Upper lobe of left lung (tissue), 6 donors: ENCODE measurements around the gene PTPRN2. TPM values are rescaled to one million over a fixed set of nuclear protein-coding genes. Genes with fewer than 3 reads are reported as not detected.
"Not testable (repeated sequence)": the region's sequence is repeated elsewhere in the genome, so short reads cannot be mapped to it uniquely, and the experiment has no call there.

Source experiments
- ATAC-seq, 2 donors: fragments of 200-7000 bp; cut with Tn5 transposase; one replicate each; pipeline ENCODE4 v1.9.1; 2022; ENCODE audit warnings: mild to moderate bottlenecking in 2 of 2, moderate library complexity in 2 of 2; ENCODE audit not compliant: low FRiP score in 2 of 2
- DNase-seq, 2 donors: peaks; one replicate each; pipeline ENCODE4 v3.0.0-alpha.2; 2019 to 2020
- H3K27ac ChIP-seq, 4 donors: fragments of 200-600 bp; sonication (generic); one replicate each; pipeline ENCODE4 v1.5.1; 2016 to 2019
- H3K27me3 ChIP-seq, 4 donors: fragments of 200-600 bp; sonication (generic); one replicate each; pipeline ENCODE4 v1.5.1; 2017 to 2019
- H3K36me3 ChIP-seq, 4 donors: fragments of 200-600 bp; sonication (generic); one replicate each; pipeline ENCODE4 v1.5.1; 2016 to 2019
- H3K4me1 ChIP-seq, 4 donors: fragments of 200-600 bp; sonication (generic); one replicate each; pipeline ENCODE4 v1.5.1; 2018 to 2019
- H3K4me3 ChIP-seq, 4 donors: fragments of 200-600 bp; sonication (generic); one replicate each; pipeline ENCODE4 v1.5.1; 2017 to 2019; ENCODE audit warnings: mild to moderate bottlenecking in 2 of 4, moderate library complexity in 1 of 4
- H3K9me3 ChIP-seq, 4 donors: fragments of 200-600 bp; sonication (generic); one replicate each; pipeline ENCODE4 v1.5.1; 2018 to 2019
- CTCF ChIP-seq, 6 experiments: fragments of 450-650 bp in 4 of 6; fragments of 200-600 bp in 2 of 6; sonication (generic) in 2 of 6; IDR thresholded peaks; one replicate each; pipeline ENCODE4 v1.5.1; 2016 to 2019; ENCODE audit warnings: antibody characterized with exemption in 6 of 6
- EP300 ChIP-seq, 4 donors: sonication (generic); formaldehyde crosslinking; IDR thresholded peaks; one replicate each; pipeline ENCODE4 v1.5.1; 2017; ENCODE audit warnings: antibody characterized with exemption in 4 of 4, control low read depth in 2 of 4
- POLR2A ChIP-seq, 4 donors: fragments of 450-650 bp; IDR thresholded peaks; one replicate each; pipeline ENCODE4 v1.5.1; 2016 to 2017; ENCODE audit warnings: antibody characterized with exemption in 4 of 4, mild to moderate bottlenecking in 2 of 4
- POLR2AphosphoS5 ChIP-seq, 2 donors: sonication (generic); formaldehyde crosslinking; IDR thresholded peaks; one replicate each; pipeline ENCODE4 v1.5.1; 2017; ENCODE audit warnings: antibody characterized with exemption in 2 of 2
- WGBS, 2 donors: methylation state at CpG; one replicate each; pipeline ENCODE4 v1.1.5; 2017 to 2018; 5-methylcytosine and 5-hydroxymethylcytosine counted together
- total RNA-seq, 6 donors: library from RNA; depleted of rRNA in 4 of 6; stranded (reverse); fragments of >200 nt in 4 of 6; gene quantifications; one replicate each; pipeline versions ENCODE4 v1.1.0 to v1.2.1, GENCODE V29; 2016 to 2021
- donor health status: DM: no; HTN: no; CAD: no; lungs with moderate emphysema.
- donor health status: DM: no; HTN: yes; CAD: no; lungs with severe emphysema.

The PTPRN2 gene
- total RNA-seq, 6 donors from 2014 or later: 3.3 to 7.9 (median 5.2) TPM

DNA sequence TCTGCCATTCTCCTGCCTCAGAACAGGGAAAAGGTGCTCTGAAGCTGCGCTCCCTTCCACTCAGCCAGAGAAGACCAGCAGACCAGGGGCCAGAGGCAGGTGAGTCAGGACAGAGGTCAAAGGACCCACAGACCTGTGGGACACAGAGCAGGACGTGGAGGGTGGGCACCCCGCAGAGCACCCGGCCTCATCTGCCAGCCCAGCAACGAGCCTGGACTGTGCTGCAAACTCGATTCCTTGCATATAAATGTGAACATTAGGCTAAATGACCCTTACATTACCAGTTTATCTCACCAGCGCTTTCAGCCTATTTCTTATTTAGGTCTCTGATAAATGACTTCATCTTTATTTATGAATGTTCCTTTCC, 50.1 kb downstream of the PTPRN2 start:
- ATAC-seq: no peak

DNA sequence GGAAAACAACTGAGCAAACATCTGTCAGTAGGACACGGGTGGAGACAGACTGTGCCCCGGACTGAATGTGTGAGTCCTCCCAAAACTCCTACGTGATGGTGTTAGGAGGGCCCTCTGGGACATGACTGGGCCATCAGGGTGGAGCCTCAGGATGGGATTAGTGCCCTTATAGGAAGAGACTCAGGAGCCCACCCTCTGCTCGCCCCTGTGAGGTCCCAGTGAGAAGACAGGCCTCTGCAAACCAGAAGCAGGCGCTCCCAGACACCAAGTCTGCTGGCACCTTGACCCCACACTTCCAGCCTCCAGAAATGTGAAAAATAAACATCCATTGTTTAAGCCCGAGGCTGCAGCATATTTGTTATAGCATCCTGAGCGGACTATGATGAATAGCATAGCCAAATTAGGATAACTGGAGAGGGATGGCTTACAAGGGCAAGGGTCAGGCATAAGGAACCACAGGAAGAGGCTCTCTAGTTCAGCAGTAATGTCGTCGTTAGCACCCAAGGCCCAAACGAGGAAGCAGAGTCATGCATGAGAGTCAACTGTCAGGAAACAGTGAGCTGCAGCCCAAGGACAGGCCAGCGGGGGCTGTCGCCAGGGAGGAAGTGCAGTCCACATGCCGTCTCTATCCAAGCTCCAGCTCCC, 50.6 kb downstream of the PTPRN2 start:
- Histone ChIP-seq H3K4me1 (peaks cover 0 to 3% (median 0%) of the 10 kb centered on the region in 4 donors), H3K36me3 (no peaks in the 10 kb centered on the region), H3K9me3 (no peaks in the 10 kb centered on the region), H3K4me3 (no peak overlapping the region), H3K27me3 (no peaks in the 10 kb centered on the region), H3K27ac (peak overlapping the region in 1 of 4 donors; percentile 67)
- WGBS, 2 donors: 46 to 49% methylated on average over 12 to 13 of the region's 13 CpGs
- no peak for DNase-seq
- no peak for ATAC-seq
- TF ChIP-seq POLR2AphosphoS5 (IDR thresholded peaks at IDR 0.05): no peak
- TF ChIP-seq EP300 (IDR thresholded peaks at IDR 0.05): no peak
- TF ChIP-seq POLR2A (IDR thresholded peaks at IDR 0.05): no peak
- TF ChIP-seq CTCF (IDR thresholded peaks at IDR 0.05): no peak

More for the DNA sequence above, 50.1 kb downstream of the PTPRN2 start:
- Histone ChIP-seq H3K27me3 (no peaks in the 10 kb centered on the region), H3K4me3 (no peak overlapping the region), H3K27ac (peak overlapping the region in 1 of 4 donors; percentile 67), H3K4me1 (peaks cover 0 to 3% (median 0%) of the 10 kb centered on the region in 4 donors), H3K9me3 (no peaks in the 10 kb centered on the region), H3K36me3 (no peaks in the 10 kb centered on the region)
- no peak for DNase-seq
- 79 to 84% methylated on average over 7 of the region's 7 CpGs for WGBS, 2 donors
- no peak for TF ChIP-seq POLR2AphosphoS5 (IDR thresholded peaks at IDR 0.05)
- TF ChIP-seq POLR2A (IDR thresholded peaks at IDR 0.05): no peak
- TF ChIP-seq CTCF (IDR thresholded peaks at IDR 0.05): no peak
- no peak for TF ChIP-seq EP300 (IDR thresholded peaks at IDR 0.05)

DNA sequence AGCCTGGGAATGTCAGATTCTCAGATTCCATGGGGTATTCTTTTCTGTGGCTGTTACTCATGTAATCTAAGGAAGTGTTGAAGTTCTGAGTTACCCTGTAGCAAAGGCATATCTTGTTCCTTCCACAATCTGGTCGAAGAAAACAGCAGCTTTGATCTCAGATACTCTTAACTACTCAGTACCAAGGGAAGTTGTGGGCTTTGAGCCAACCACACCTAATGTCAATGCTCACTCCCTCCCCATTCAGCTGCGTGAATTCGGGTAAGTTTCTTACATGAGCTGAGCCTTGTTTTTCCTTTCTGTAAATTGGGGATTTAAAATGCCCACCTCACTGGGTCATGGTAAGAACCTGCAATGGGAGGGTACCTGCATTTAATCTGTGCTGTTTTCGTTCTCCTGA, 52.5 kb downstream of the PTPRN2 start:
- TF ChIP-seq POLR2A (IDR thresholded peaks at IDR 0.05): no peak
- no peak for TF ChIP-seq POLR2AphosphoS5 (IDR thresholded peaks at IDR 0.05)
- TF ChIP-seq CTCF (IDR thresholded peaks at IDR 0.05): no peak
- no peak for TF ChIP-seq EP300 (IDR thresholded peaks at IDR 0.05)
- ATAC-seq: no peak
- H3K27me3 ChIP-seq: no peaks in the 10 kb centered on the region
- H3K4me3 ChIP-seq: no peak overlapping the region
- peaks cover 0 to 3% (median 0%) of the 10 kb centered on the region in 4 donors for H3K4me1 ChIP-seq
- no peak for DNase-seq
- no peaks in the 10 kb centered on the region for H3K9me3 ChIP-seq
- no peak overlapping the region for H3K27ac ChIP-seq
- 72 to 75% methylated on average over 4 of the region's 4 CpGs for WGBS, 2 donors
- H3K36me3 ChIP-seq: no peaks in the 10 kb centered on the region

GRCh38 chr7:158534598-158534997, 53.0 kb downstream of the PTPRN2 start:
- peaks cover 0 to 3% (median 0%) of the 10 kb centered on the region in 4 donors for H3K4me1 ChIP-seq
- no peaks in the 10 kb centered on the region for H3K9me3 ChIP-seq
- TF ChIP-seq POLR2A (IDR thresholded peaks at IDR 0.05): no peak
- no peak for TF ChIP-seq CTCF (IDR thresholded peaks at IDR 0.05)
- no peak for TF ChIP-seq EP300 (IDR thresholded peaks at IDR 0.05)
- no peak for TF ChIP-seq POLR2AphosphoS5 (IDR thresholded peaks at IDR 0.05)
- no peak overlapping the region for H3K27ac ChIP-seq
- 57 to 82% methylated on average over 16 of the region's 16 CpGs for WGBS, 2 donors
- no peak overlapping the region for H3K4me3 ChIP-seq
- ATAC-seq (no peak), DNase-seq (no peak)
- H3K27me3 ChIP-seq: no peaks in the 10 kb centered on the region
- H3K36me3 ChIP-seq: no peaks in the 10 kb centered on the region

DNA sequence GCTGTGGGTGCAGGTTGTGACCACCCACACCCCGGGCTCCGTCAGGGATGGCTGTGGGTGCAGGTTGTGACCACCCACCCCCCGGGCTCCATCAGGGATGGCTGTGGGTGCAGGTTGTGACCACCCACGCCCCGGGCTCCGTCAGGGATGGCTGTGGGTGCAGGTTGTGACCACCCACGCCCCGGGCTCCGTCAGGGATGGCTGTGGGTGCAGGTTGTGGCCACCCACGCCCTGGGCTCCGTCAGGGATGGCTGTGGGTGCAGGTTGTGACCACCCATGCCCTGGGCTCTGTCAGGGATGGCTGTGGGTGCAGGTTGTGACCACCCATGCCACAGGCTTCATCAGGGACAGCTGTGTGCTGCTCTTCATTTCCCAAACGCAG, 53.5 kb downstream of the PTPRN2 start:
- not testable (repeated sequence) for H3K4me1 ChIP-seq, H3K36me3 ChIP-seq, ATAC-seq, DNase-seq, H3K4me3 ChIP-seq, H3K27me3 ChIP-seq, H3K27ac ChIP-seq, H3K9me3 ChIP-seq
- 76 to 80% methylated on average over 1 to 9 of the region's 12 CpGs for WGBS, 2 donors
